Measurements from ENCODE around the gene TSPAN31. TPM values are rescaled to one million over a fixed set of nuclear protein-coding genes. Genes with fewer than 3 reads are reported as not detected.

The TSPAN31 gene
- total RNA-seq, 1 donor from 2014 or later = 67.0 TPM

DNA sequence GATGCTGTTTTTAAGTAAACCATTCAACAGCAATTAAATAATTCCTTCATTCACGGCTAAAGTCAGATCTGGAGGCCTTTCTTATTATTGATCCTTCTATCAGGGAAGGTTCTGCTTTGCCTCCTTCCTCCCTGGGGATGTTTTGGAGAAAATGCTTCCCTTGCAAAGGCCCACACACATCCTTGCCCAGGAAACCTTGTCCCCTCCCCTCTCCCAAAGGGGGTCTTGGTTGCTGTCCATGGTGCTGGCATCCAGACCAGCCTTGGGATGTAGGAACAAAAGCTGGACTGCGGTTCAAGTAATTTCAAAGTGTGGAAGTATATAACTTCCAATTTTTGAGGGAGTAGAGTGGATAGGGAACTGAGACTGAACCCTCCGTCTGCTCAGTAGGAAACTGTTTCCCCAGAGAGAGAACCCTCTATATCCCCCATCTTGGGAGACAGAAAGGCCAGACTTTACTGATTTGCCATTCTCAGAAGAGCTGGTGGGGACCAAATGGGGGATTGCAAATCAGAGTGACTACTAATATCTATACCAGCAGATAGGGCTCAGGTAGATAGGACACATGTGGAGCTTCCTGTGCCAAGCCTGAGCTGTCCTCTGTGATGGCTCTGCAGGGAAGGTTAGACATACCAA lies 15.6 kb downstream of the TSPAN31 start:
- intact Hi-C loops (cut with DNase I) = no loop called here
- H3K4me3 ChIP-seq = no peak overlapping the region
- no peaks in the 10 kb centered on the region for H3K36me3 ChIP-seq
- no peaks in the 10 kb centered on the region for H3K9me3 ChIP-seq
- peaks cover 15% of the 10 kb centered on the region for H3K27me3 ChIP-seq
- DNase-seq (ENCODE audit: extremely low spot score in 2 of 2) = no peak
- H3K4me1 ChIP-seq = peaks cover 23% of the 10 kb centered on the region
- no peak overlapping the region for H3K27ac ChIP-seq
- TF ChIP-seq POLR2A (IDR thresholded peaks at IDR 0.05) (no peak), POLR2AphosphoS5 (IDR thresholded peaks at IDR 0.05; ENCODE audit: insufficient read depth in 1 of 2, low read depth in 1 of 2) (no peak)
- TF ChIP-seq, protein P1, sequence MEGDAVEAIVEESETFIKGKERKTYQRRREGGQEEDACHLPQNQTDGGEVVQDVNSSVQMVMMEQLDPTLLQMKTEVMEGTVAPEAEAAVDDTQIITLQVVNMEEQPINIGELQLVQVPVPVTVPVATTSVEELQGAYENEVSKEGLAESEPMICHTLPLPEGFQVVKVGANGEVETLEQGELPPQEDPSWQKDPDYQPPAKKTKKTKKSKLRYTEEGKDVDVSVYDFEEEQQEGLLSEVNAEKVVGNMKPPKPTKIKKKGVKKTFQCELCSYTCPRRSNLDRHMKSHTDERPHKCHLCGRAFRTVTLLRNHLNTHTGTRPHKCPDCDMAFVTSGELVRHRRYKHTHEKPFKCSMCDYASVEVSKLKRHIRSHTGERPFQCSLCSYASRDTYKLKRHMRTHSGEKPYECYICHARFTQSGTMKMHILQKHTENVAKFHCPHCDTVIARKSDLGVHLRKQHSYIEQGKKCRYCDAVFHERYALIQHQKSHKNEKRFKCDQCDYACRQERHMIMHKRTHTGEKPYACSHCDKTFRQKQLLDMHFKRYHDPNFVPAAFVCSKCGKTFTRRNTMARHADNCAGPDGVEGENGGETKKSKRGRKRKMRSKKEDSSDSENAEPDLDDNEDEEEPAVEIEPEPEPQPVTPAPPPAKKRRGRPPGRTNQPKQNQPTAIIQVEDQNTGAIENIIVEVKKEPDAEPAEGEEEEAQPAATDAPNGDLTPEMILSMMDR (IDR thresholded peaks at IDR 0.05) = no peak

DNA sequence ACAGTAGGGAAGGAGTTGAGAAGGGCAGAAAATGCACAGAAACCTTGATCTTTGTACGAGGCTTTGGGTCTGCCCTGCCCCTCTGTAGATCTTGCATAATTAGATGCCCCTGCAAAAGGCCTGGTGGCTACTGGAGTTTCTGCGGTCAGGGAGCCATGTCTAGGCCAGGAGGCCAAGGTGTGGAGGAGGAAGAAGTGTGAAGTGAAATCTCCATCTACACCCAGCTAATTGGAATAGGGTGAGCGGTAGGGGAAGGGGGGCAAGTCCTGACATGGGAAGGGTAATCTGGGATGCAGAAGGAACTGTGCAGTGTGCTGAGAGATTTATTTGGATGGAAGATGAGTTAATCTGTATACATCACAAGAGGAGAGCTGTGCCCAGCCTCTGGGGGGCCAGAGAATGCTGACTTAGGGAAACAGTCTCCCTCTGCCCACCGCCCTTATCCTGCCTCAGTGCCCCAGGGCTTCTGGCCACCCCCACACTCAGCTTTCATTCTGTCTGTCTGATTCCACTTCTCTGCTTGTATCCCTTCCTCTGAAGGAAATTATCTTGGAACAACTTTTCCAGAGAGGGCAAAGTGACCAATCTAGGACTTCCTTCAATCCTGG lies 16.7 kb downstream of the TSPAN31 start:
- H3K9me3 ChIP-seq = no peaks in the 10 kb centered on the region
- no peak overlapping the region for H3K4me3 ChIP-seq
- peaks cover 24% of the 10 kb centered on the region for H3K4me1 ChIP-seq
- no peaks in the 10 kb centered on the region for H3K36me3 ChIP-seq
- intact Hi-C loops (cut with DNase I) = no loop called here
- TF ChIP-seq POLR2AphosphoS5 (IDR thresholded peaks at IDR 0.05; ENCODE audit: insufficient read depth in 1 of 2, low read depth in 1 of 2) (no peak), POLR2A (IDR thresholded peaks at IDR 0.05) (no peak)
- TF ChIP-seq, protein P1 (IDR thresholded peaks at IDR 0.05) = no peak
- no peak overlapping the region for H3K27ac ChIP-seq
- peaks cover 20% of the 10 kb centered on the region for H3K27me3 ChIP-seq
- no peak for DNase-seq (ENCODE audit: extremely low spot score in 2 of 2)

DNA sequence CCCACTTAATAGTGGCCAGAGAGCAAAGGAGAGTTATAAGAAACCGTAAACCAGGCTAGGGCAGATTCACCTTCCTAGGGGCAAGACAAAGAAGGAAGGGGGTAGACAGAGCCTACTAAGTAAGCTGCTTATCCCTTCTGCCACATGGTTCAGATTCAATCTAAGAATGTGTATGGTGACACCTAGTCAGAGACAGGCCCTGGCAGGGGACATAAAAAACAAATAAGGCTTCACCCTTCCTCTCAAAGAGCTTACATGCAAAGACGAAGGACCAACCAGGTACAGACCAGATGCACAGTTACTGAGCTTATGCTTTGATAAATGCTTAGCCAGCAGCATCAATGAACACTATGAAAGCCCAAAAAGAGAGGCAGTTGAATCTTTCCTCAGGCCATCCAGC lies 17.6 kb downstream of the TSPAN31 start:
- Histone ChIP-seq H3K27me3 (peaks cover 20% of the 10 kb centered on the region), H3K9me3 (no peaks in the 10 kb centered on the region), H3K27ac (no peak overlapping the region), H3K36me3 (no peaks in the 10 kb centered on the region), H3K4me3 (no peak overlapping the region), H3K4me1 (peaks cover 26% of the 10 kb centered on the region)
- intact Hi-C loops (cut with DNase I) = no loop called here
- no peak for DNase-seq (ENCODE audit: extremely low spot score in 2 of 2)
- no peak for TF ChIP-seq POLR2A (IDR thresholded peaks at IDR 0.05)
- TF ChIP-seq POLR2AphosphoS5 (IDR thresholded peaks at IDR 0.05; ENCODE audit: insufficient read depth in 1 of 2, low read depth in 1 of 2) = no peak
- TF ChIP-seq, protein P1 (IDR thresholded peaks at IDR 0.05) = no peak

DNA sequence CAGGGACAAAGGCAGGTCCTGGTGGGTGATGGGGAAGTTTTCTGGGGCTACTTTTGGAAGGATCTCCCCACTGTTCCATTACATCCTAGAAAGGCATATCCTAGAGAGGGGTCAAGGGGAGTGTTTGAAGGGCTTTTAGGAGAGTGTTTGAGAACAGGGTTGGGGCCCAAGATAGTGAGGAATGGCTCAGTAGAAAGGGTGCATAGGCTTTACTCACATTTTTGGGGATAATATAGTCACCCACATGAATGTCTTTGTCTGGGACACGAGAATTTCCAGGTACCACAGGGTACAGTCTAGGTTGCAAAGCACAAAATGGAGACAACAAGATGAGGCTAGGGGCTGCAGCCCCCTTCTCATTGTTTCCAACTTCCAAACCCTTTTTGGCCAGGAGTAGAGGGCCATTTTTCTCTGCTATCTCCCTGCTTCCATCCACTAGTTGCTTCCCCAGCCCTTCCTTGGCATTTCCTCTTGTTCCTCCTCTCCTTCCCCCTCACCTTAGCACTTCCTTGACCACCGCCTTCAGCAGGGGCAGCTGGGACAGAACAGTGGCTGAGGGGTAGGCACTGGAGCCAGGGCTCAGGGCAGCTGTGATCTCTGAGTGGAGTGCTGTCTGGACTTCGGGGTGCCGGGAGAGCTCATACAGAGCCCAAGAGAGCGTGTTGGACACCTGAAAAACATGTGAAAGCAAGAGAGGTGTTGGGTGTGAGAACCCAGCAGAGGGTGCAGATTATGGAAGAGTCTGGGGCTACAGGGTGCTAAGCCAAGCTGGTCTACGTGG lies 19.2 kb downstream of the TSPAN31 start:
- TF ChIP-seq, protein P1 (IDR thresholded peaks at IDR 0.05) = no peak
- TF ChIP-seq POLR2A (IDR thresholded peaks at IDR 0.05) = no peak
- TF ChIP-seq POLR2AphosphoS5 (IDR thresholded peaks at IDR 0.05; ENCODE audit: insufficient read depth in 1 of 2, low read depth in 1 of 2) = no peak
- peaks cover 26% of the 10 kb centered on the region for H3K4me1 ChIP-seq
- H3K27me3 ChIP-seq = peaks cover 20% of the 10 kb centered on the region
- H3K9me3 ChIP-seq = no peaks in the 10 kb centered on the region
- intact Hi-C loops (cut with DNase I) = no loop called here
- no peak overlapping the region for H3K4me3 ChIP-seq
- peaks cover 0 to 4% of the 10 kb centered on the region in 2 donors for H3K36me3 ChIP-seq
- no peak overlapping the region for H3K27ac ChIP-seq
- DNase-seq (ENCODE audit: extremely low spot score in 2 of 2) = no peak
